Measurements from ENCODE around the gene RNF212. TPM values are rescaled to one million over a fixed set of nuclear protein-coding genes. Genes with fewer than 3 reads are reported as not detected.

Gene RNF212
- total and polyA plus RNA-seq, 10 of the 15 experiments (the other 5 are each of a cell fraction or from before 2014, with no cell fraction given): not detected

DNA sequence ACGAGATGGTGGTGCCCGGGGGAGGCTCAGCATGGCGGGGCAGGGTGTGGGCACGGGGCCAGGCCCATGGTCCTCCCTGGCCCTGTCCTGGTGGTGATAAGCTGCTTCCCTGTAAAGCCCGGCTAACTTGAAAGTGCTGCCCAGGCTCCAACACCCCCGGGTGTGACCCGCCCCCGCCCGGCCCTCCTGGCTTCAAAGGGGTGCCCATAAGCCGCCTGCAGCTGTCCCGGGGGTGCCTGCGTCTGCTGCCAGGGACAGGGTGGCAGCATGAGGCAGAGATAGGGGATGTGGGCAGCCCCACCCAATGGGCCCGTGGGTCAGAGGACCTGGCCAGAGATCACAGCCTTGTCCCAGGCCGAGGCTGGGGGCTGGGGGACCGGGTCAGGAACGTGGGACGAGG is 83.8 kb downstream of the RNF212 start:
- H3K9me3 ChIP-seq (replicated peaks; ENCODE audit: control insufficient read depth, insufficient read depth, low read length): no peaks in the 10 kb centered on the region
- no peak for DNase-seq (ENCODE audit: low read depth, low spot score)
- no peak for ATAC-seq
- ChIA-PET SMC1A (ENCODE audit: uncharacterized antibody, unreplicated experiment) (no interaction called here), RAD21 (ENCODE audit: unreplicated experiment) (no interaction called here), CTCF (no interaction called here), POLR2A (no interaction called here)
- in situ Hi-C loops (cut with MboI) (no loop called here), intact Hi-C loops (cut with micrococcal nuclease; ENCODE audit: unreplicated experiment) (loop anchor here (5.0 kb wide), 1 partner anchor 333 kb away; no protein-coding TSS in a partner anchor)
- H3K9ac ChIP-seq (ENCODE audit: control insufficient read depth, insufficient read depth, low read length): no peak overlapping the region
- no peak overlapping the region for H3K4me2 ChIP-seq (ENCODE audit: control insufficient read depth, insufficient read depth)
- H3K36me3 ChIP-seq (ENCODE audit: control insufficient read depth in 2 of 2, insufficient read depth in 2 of 2, low read length in 1 of 2): no peaks in the 10 kb centered on the region
- 32% methylated on average over 17 of the region's 17 CpGs for WGBS (ENCODE audit: insufficient coverage, insufficient replicate concordance, low lambda C conversion rate, missing lambda C conversion rate)
- BruUV-seq (replicated peaks): no TSS peak
- H3K27me3 ChIP-seq (replicated peaks in 1 of 2; ENCODE audit: control insufficient read depth in 2 of 2, insufficient read depth in 2 of 2, low read length in 1 of 2): no peaks in the 10 kb centered on the region
- no peak overlapping the region for H3K27ac ChIP-seq (ENCODE audit: control insufficient read depth, insufficient read depth)
- no peaks in the 10 kb centered on the region for H4K20me1 ChIP-seq (ENCODE audit: control insufficient read depth, insufficient read depth)
- H2AFZ ChIP-seq (ENCODE audit: control insufficient read depth, low read depth, low read length): no peak overlapping the region
- FAIRE-seq: no peak
- peaks cover 6% of the 10 kb centered on the region for H3K4me1 ChIP-seq (ENCODE audit: control insufficient read depth, insufficient read depth, low read length)
- H3K4me3 ChIP-seq: no peak overlapping the region
- no peaks in the 10 kb centered on the region for H3K79me2 ChIP-seq (ENCODE audit: control insufficient read depth, insufficient read depth, low read length)
- TF ChIP-seq CHD1 (IDR thresholded peaks at IDR 0.05; ENCODE audit: low read depth, low read length): no peak
- TF ChIP-seq SMARCA5 (IDR thresholded peaks at IDR 0.05): no peak
- no peak for TF ChIP-seq IKZF1 (conservative IDR thresholded peaks at IDR 0.05)
- TF ChIP-seq ZNF217 (IDR thresholded peaks at IDR 0.05): no peak
- TF ChIP-seq NR2C2 (IDR thresholded peaks at IDR 0.05; ENCODE audit: borderline replicate concordance, control insufficient read depth, insufficient read length, low read depth): no peak
- no peak for TF ChIP-seq NFIC (IDR thresholded peaks at IDR 0.05; ENCODE audit: low read depth, low read length)
- no peak for TF ChIP-seq FOXK2 (IDR thresholded peaks at IDR 0.05)
- no peak for TF ChIP-seq ZNF592 (IDR thresholded peaks at IDR 0.05)
- TF ChIP-seq MYB (IDR thresholded peaks at IDR 0.05; ENCODE audit: borderline replicate concordance, low read depth, low read length): no peak
- TF ChIP-seq, protein P1, sequence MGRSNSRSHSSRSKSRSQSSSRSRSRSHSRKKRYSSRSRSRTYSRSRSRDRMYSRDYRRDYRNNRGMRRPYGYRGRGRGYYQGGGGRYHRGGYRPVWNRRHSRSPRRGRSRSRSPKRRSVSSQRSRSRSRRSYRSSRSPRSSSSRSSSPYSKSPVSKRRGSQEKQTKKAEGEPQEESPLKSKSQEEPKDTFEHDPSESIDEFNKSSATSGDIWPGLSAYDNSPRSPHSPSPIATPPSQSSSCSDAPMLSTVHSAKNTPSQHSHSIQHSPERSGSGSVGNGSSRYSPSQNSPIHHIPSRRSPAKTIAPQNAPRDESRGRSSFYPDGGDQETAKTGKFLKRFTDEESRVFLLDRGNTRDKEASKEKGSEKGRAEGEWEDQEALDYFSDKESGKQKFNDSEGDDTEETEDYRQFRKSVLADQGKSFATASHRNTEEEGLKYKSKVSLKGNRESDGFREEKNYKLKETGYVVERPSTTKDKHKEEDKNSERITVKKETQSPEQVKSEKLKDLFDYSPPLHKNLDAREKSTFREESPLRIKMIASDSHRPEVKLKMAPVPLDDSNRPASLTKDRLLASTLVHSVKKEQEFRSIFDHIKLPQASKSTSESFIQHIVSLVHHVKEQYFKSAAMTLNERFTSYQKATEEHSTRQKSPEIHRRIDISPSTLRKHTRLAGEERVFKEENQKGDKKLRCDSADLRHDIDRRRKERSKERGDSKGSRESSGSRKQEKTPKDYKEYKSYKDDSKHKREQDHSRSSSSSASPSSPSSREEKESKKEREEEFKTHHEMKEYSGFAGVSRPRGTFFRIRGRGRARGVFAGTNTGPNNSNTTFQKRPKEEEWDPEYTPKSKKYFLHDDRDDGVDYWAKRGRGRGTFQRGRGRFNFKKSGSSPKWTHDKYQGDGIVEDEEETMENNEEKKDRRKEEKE (IDR thresholded peaks at IDR 0.05): no peak
- TF ChIP-seq LARP7 (IDR thresholded peaks at IDR 0.05): no peak
- no peak for TF ChIP-seq ETV6 (conservative IDR thresholded peaks at IDR 0.05 in 1 of 2, IDR thresholded peaks at IDR 0.05 in 1 of 2; ENCODE audit: borderline replicate concordance in 1 of 2, low read depth in 1 of 2)
- no peak for TF ChIP-seq NFXL1 (IDR thresholded peaks at IDR 0.05; ENCODE audit: borderline replicate concordance)
- TF ChIP-seq, protein P2, sequence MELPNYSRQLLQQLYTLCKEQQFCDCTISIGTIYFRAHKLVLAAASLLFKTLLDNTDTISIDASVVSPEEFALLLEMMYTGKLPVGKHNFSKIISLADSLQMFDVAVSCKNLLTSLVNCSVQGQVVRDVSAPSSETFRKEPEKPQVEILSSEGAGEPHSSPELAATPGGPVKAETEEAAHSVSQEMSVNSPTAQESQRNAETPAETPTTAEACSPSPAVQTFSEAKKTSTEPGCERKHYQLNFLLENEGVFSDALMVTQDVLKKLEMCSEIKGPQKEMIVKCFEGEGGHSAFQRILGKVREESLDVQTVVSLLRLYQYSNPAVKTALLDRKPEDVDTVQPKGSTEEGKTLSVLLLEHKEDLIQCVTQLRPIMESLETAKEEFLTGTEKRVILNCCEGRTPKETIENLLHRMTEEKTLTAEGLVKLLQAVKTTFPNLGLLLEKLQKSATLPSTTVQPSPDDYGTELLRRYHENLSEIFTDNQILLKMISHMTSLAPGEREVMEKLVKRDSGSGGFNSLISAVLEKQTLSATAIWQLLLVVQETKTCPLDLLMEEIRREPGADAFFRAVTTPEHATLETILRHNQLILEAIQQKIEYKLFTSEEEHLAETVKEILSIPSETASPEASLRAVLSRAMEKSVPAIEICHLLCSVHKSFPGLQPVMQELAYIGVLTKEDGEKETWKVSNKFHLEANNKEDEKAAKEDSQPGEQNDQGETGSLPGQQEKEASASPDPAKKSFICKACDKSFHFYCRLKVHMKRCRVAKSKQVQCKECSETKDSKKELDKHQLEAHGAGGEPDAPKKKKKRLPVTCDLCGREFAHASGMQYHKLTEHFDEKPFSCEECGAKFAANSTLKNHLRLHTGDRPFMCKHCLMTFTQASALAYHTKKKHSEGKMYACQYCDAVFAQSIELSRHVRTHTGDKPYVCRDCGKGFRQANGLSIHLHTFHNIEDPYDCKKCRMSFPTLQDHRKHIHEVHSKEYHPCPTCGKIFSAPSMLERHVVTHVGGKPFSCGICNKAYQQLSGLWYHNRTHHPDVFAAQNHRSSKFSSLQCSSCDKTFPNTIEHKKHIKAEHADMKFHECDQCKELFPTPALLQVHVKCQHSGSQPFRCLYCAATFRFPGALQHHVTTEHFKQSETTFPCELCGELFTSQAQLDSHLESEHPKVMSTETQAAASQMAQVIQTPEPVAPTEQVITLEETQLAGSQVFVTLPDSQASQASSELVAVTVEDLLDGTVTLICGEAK (IDR thresholded peaks at IDR 0.05; ENCODE audit: borderline replicate concordance): no peak

Data from GM12878 (cell line).